ENCODE results near the gene GPC5.

Gene GPC5

GRCh38 chr13:92461402-92461801, 1063.0 kb downstream of the GPC5 start:
- no peak overlapping the region for H3K27ac ChIP-seq (ENCODE audit: low read depth, low read length, poor library complexity, severe bottlenecking)
- no peak overlapping the region for H2AFZ ChIP-seq (ENCODE audit: low read length)
- no peak overlapping the region for H3K4me3 ChIP-seq (ENCODE audit: low read depth, low read length, poor library complexity, severe bottlenecking)
- H3K4me1 ChIP-seq (ENCODE audit: insufficient read depth, low read length, severe bottlenecking) = no peaks in the 10 kb centered on the region
- no peak overlapping the region for H3K9ac ChIP-seq (ENCODE audit: low read length)
- H3K9me3 ChIP-seq (ENCODE audit: low read length) = no peaks in the 10 kb centered on the region
- H4K20me1 ChIP-seq (ENCODE audit: insufficient read depth, low read length) = no peaks in the 10 kb centered on the region
- no peaks in the 10 kb centered on the region for H3K27me3 ChIP-seq (ENCODE audit: insufficient read depth, low read length)
- H3K9me2 ChIP-seq (ENCODE audit: low read depth, low read length) = no peaks in the 10 kb centered on the region
- no peaks in the 10 kb centered on the region for H3K79me2 ChIP-seq (ENCODE audit: insufficient read depth, low read length)
- TF ChIP-seq EZH2 (IDR thresholded peaks at IDR 0.05; ENCODE audit: borderline replicate concordance, low read length) = no peak
- no peak for TF ChIP-seq CTCF (IDR thresholded peaks at IDR 0.05; ENCODE audit: low read length)
- no peaks in the 10 kb centered on the region for H3K36me3 ChIP-seq (ENCODE audit: insufficient read depth, low read length)
- no peaks in the 10 kb centered on the region for H3F3A ChIP-seq (ENCODE audit: insufficient read depth, low read length)
- H3K4me2 ChIP-seq (ENCODE audit: low read length) = no peak overlapping the region

- Histone ChIP-seq H3K4me1 (ENCODE audit: insufficient read depth, low read length, severe bottlenecking) (no peaks in the 10 kb centered on the region), H3K9me3 (ENCODE audit: low read length) (no peaks in the 10 kb centered on the region), H3F3A (ENCODE audit: insufficient read depth, low read length) (no peaks in the 10 kb centered on the region), H3K9me2 (ENCODE audit: low read depth, low read length) (no peaks in the 10 kb centered on the region), H3K4me2 (ENCODE audit: low read length) (no peak overlapping the region), H3K9ac (ENCODE audit: low read length) (no peak overlapping the region), H3K36me3 (ENCODE audit: insufficient read depth, low read length) (no peaks in the 10 kb centered on the region), H3K4me3 (ENCODE audit: low read depth, low read length, poor library complexity, severe bottlenecking) (no peak overlapping the region), H3K27ac (ENCODE audit: low read depth, low read length, poor library complexity, severe bottlenecking) (no peak overlapping the region), H3K27me3 (ENCODE audit: insufficient read depth, low read length) (no peaks in the 10 kb centered on the region), H3K79me2 (ENCODE audit: insufficient read depth, low read length) (no peaks in the 10 kb centered on the region), H4K20me1 (ENCODE audit: insufficient read depth, low read length) (no peaks in the 10 kb centered on the region), H2AFZ (ENCODE audit: low read length) (no peak overlapping the region)
- TF ChIP-seq EZH2 (IDR thresholded peaks at IDR 0.05; ENCODE audit: borderline replicate concordance, low read length) (no peak), CTCF (IDR thresholded peaks at IDR 0.05; ENCODE audit: low read length) (no peak)
Measured at GRCh38 chr13:92461831-92462230, 1063.4 kb downstream of the GPC5 start.

- H3K9me2 ChIP-seq (ENCODE audit: low read depth, low read length) = no peaks in the 10 kb centered on the region
- no peaks in the 10 kb centered on the region for H3K79me2 ChIP-seq (ENCODE audit: insufficient read depth, low read length)
- no peaks in the 10 kb centered on the region for H3F3A ChIP-seq (ENCODE audit: insufficient read depth, low read length)
- H3K36me3 ChIP-seq (ENCODE audit: insufficient read depth, low read length) = no peaks in the 10 kb centered on the region
- H3K27ac ChIP-seq (ENCODE audit: low read depth, low read length, poor library complexity, severe bottlenecking) = no peak overlapping the region
- no peaks in the 10 kb centered on the region for H3K27me3 ChIP-seq (ENCODE audit: insufficient read depth, low read length)
- no peak overlapping the region for H2AFZ ChIP-seq (ENCODE audit: low read length)
- H3K4me2 ChIP-seq (ENCODE audit: low read length) = no peak overlapping the region
- no peak for TF ChIP-seq CTCF (IDR thresholded peaks at IDR 0.05; ENCODE audit: low read length)
- no peak for TF ChIP-seq EZH2 (IDR thresholded peaks at IDR 0.05; ENCODE audit: borderline replicate concordance, low read length)
- no peaks in the 10 kb centered on the region for H4K20me1 ChIP-seq (ENCODE audit: insufficient read depth, low read length)
- no peaks in the 10 kb centered on the region for H3K9me3 ChIP-seq (ENCODE audit: low read length)
- H3K4me3 ChIP-seq (ENCODE audit: low read depth, low read length, poor library complexity, severe bottlenecking) = no peak overlapping the region
- H3K9ac ChIP-seq (ENCODE audit: low read length) = no peak overlapping the region
- H3K4me1 ChIP-seq (ENCODE audit: insufficient read depth, low read length, severe bottlenecking) = no peaks in the 10 kb centered on the region
Measured at GRCh38 chr13:92463134-92463533, 1064.7 kb downstream of the GPC5 start.

All from OCI-LY1 (cell line).